H1 (cell line): ENCODE data around the gene CMIP. TPM values are rescaled to one million over a fixed set of nuclear protein-coding genes. Genes with fewer than 3 reads are reported as not detected.

Experiments used
- ASH2L ChIP-seq: fragments of 200-600, 300-600 bp; sonication (generic); IDR thresholded peaks from one replicate; pipeline ENCODE4 v1.7.1; 2017; ENCODE audit warnings: low read length
- ATF2 ChIP-seq: IDR thresholded peaks from 2 replicates; pipeline ENCODE4 v1.6.1; 2012; ENCODE audit warnings: low read length, inconsistent platforms
- BACH1 ChIP-seq: IDR thresholded peaks from 2 replicates; pipeline ENCODE4 v1.6.1; 2012; ENCODE audit warnings: low read length, improper control_type of control experiment
- BRCA1 ChIP-seq: IDR thresholded peaks from 2 replicates; pipeline ENCODE4 v1.6.1; 2012; ENCODE audit warnings: low read depth, low read length, improper control_type of control experiment
- CBX5 ChIP-seq: fragments of 300-800, 300-1000 bp; sonication (generic); IDR thresholded peaks from 2 replicates; pipeline ENCODE4 v1.7.1; 2016; ENCODE audit warnings: antibody characterized with exemption, low read length, low read depth
- CTBP2 ChIP-seq: IDR thresholded peaks from 2 replicates; pipeline ENCODE4 v1.7.0; 2011; ENCODE audit warnings: borderline replicate concordance, mild to moderate bottlenecking, moderate library complexity, mixed read lengths, low read length; ENCODE audit not compliant: insufficient read depth, insufficient read length
- GABPA ChIP-seq: IDR thresholded peaks from 2 replicates; pipeline ENCODE4 v1.6.1; 2011; ENCODE audit warnings: mild to moderate bottlenecking, low read length, moderate library complexity, borderline replicate concordance; ENCODE audit not compliant: insufficient read depth
- JUND ChIP-seq: IDR thresholded peaks from 2 replicates; pipeline ENCODE4 v1.6.1; 2011; ENCODE audit warnings: mild to moderate bottlenecking, improper control_type of control experiment, low read length
- KDM4A ChIP-seq: IDR thresholded peaks from one replicate; pipeline ENCODE4 v1.7.1; 2012; ENCODE audit warnings: low read depth, mild to moderate bottlenecking, moderate library complexity, low read length, inconsistent platforms; ENCODE audit not compliant: severe bottlenecking
- POLR2AphosphoS5 ChIP-seq: IDR thresholded peaks from 2 replicates; pipeline ENCODE4 v1.6.1; 2011; ENCODE audit warnings: low read depth, low read length
- RAD21 ChIP-seq, 2 experiments: IDR thresholded peaks in 1 of 2; conservative IDR thresholded peaks in 1 of 2; 2 replicates each; pipeline ENCODE4 v1.6.1; 2011; ENCODE audit warnings: low read depth in 2 of 2, low read length in 2 of 2, improper control_type of control experiment in 1 of 2, inconsistent platforms in 1 of 2, mild to moderate bottlenecking in 1 of 2, moderate library complexity in 1 of 2
- RBBP5 ChIP-seq: IDR thresholded peaks from 2 replicates; pipeline ENCODE4 v1.7.1; 2012; ENCODE audit warnings: low read depth, mild to moderate bottlenecking, inconsistent platforms, low read length, moderate library complexity, borderline replicate concordance
- SAP30 ChIP-seq: fragments of 300-600 bp; sonication (generic); IDR thresholded peaks from 2 replicates; pipeline ENCODE4 v1.7.1; 2012; ENCODE audit warnings: low read length, moderate library complexity, mild to moderate bottlenecking, inconsistent platforms; ENCODE audit not compliant: insufficient read depth, insufficient replicate concordance
- SIX5 ChIP-seq: IDR thresholded peaks from 2 replicates; pipeline ENCODE4 v1.6.1; 2011; ENCODE audit warnings: mild to moderate bottlenecking, low read depth, low read length
- SP2 ChIP-seq: IDR thresholded peaks from 2 replicates; pipeline ENCODE4 v1.6.1; 2012; ENCODE audit warnings: mild to moderate bottlenecking, low read length, inconsistent platforms
- SRF ChIP-seq: IDR thresholded peaks from 2 replicates; pipeline ENCODE4 v1.6.1; 2011; ENCODE audit warnings: mild to moderate bottlenecking, low read depth, low read length, moderate library complexity
- TCF12 ChIP-seq: IDR thresholded peaks from 2 replicates; pipeline ENCODE4 v1.6.1; 2011; ENCODE audit warnings: low read depth, mild to moderate bottlenecking, low read length
- TEAD4 ChIP-seq: IDR thresholded peaks from 2 replicates; pipeline ENCODE4 v1.6.1; 2012; ENCODE audit warnings: low read depth, low read length, inconsistent platforms, mixed read lengths
- USF2 ChIP-seq: IDR thresholded peaks from 2 replicates; pipeline ENCODE4 v1.6.1; 2011; ENCODE audit warnings: low read length, improper control_type of control experiment
- YY1 ChIP-seq: IDR thresholded peaks from 2 replicates; pipeline ENCODE4 v1.6.1; 2011; ENCODE audit warnings: low read depth, mild to moderate bottlenecking, low read length
- ZNF274 ChIP-seq: IDR thresholded peaks from 2 replicates; pipeline ENCODE4 v1.7.0; 2012; ENCODE audit warnings: low read length, borderline replicate concordance; ENCODE audit errors: extremely low read depth
- polyA plus RNA-seq, 7 experiments: library from polyadenylated mRNA; depleted of rRNA in 3 of 7; stranded (reverse) in 5 of 7; unstranded in 2 of 7; fragments of >200 nt in 5 of 7; fragments of 200-250 nt in 2 of 7; gene quantifications; 1 replicate in 5 of 7; 2 replicates in 1 of 7; 4 replicates in 1 of 7; pipeline versions ENCODE4 v1.2.1 to v1.2.3, GENCODE V29; 2011 to 2013; ENCODE audit warnings: missing spikeins in 2 of 7, mixed read lengths in 2 of 7
- total RNA-seq: library from RNA; stranded (reverse); fragmentation: NEBNext Ultra II Directional; extraction: Animal tissue kit (Norgen Biotek cat#: 25700); gene quantifications from 2 replicates; pipeline ENCODE4 v1.2.1, GENCODE V29; 2021

Gene CMIP
- total and polyA plus RNA-seq, 2 of the 8 experiments (the other 6 are each of a cell fraction or from before 2014, with no cell fraction given): 7.9 to 53.2 TPM

GRCh38 chr16:81403601-81404391 lies 40.8 kb upstream of the CMIP start (continued):
- no peak for TF ChIP-seq BRCA1
- peak; percentile 98 to 99 for TF ChIP-seq RAD21 (IDR thresholded peaks at IDR 0.05 in 1 of 2, conservative IDR thresholded peaks at IDR 0.05 in 1 of 2; ENCODE audit: low read depth in 2 of 2, low read length in 2 of 2)
- TF ChIP-seq TCF12: 0 out of 2 replicates have a peak, but pooled peaks have one; percentile 20
- TF ChIP-seq KDM4A: peak; percentile 47
- no peak for TF ChIP-seq SP2
- TF ChIP-seq SAP30: no peak
- 0 out of 2 replicates have a peak, but pooled peaks have one; percentile 13 for TF ChIP-seq BACH1
- peak; percentile 68 for TF ChIP-seq ASH2L
- no peak for TF ChIP-seq ZNF274
- no peak for TF ChIP-seq TEAD4
- TF ChIP-seq SIX5: no peak
- TF ChIP-seq SRF: no peak
- peak; percentile 49; the same call in 1 of the 2 replicates for TF ChIP-seq YY1
- TF ChIP-seq RBBP5: no peak
- no peak for TF ChIP-seq USF2
- TF ChIP-seq POLR2AphosphoS5: no peak
- no peak for TF ChIP-seq JUND
- TF ChIP-seq CBX5: no peak
- TF ChIP-seq CTBP2: no peak
- no peak for TF ChIP-seq ATF2
- peak; percentile 62; the same call in 1 of the 2 replicates for TF ChIP-seq GABPA
